AG09309 (cell line): Measurements from ENCODE around the gene NTM.

ENCODE experiments used
- DNase-seq: peaks from one replicate; pipeline ENCODE4 v3.0.0-alpha.2; 2010; ENCODE audit warnings: low read depth
- H3K4me3 ChIP-seq: 2 replicates; pipeline ENCODE4 v1.5.1; 2011; ENCODE audit warnings: mild to moderate bottlenecking, low read depth, low read length, moderate library complexity; ENCODE audit not compliant: control insufficient read depth
- CTCF ChIP-seq: IDR thresholded peaks from 2 replicates; pipeline ENCODE4 v1.5.1; 2011; ENCODE audit warnings: mild to moderate bottlenecking, low read depth, low read length, inconsistent platforms; ENCODE audit not compliant: insufficient read depth, control insufficient read depth; ENCODE audit errors: missing control alignments

NTM gene

GRCh38 chr11:131385763-131386390 lies 15.5 kb downstream of the NTM start:
- TF ChIP-seq CTCF: no peak
- no peak overlapping the region for H3K4me3 ChIP-seq
- DNase-seq: no peak

GRCh38 chr11:131386408-131386807 lies 16.0 kb downstream of the NTM start:
- no peak for TF ChIP-seq CTCF
- H3K4me3 ChIP-seq: no peak overlapping the region
- DNase-seq: no peak

GRCh38 chr11:131388030-131388429 lies 17.6 kb downstream of the NTM start:
- TF ChIP-seq CTCF: no peak
- DNase-seq: no peak
- H3K4me3 ChIP-seq: no peak overlapping the region

GRCh38 chr11:131389582-131389981 lies 19.2 kb downstream of the NTM start:
- TF ChIP-seq CTCF: no peak
- no peak overlapping the region for H3K4me3 ChIP-seq
- no peak for DNase-seq

GRCh38 chr11:131391176-131391575 lies 20.8 kb downstream of the NTM start:
- no peak overlapping the region for H3K4me3 ChIP-seq
- no peak for TF ChIP-seq CTCF
- DNase-seq: no peak

- DNase-seq: no peak
- no peak for TF ChIP-seq CTCF
- H3K4me3 ChIP-seq: no peak overlapping the region
Measured at GRCh38 chr11:131392528-131393255, 22.3 kb downstream of the NTM start.
